Measurements from ENCODE around the gene S100A1.
"Not testable (repeated sequence)": the region's sequence is repeated elsewhere in the genome, so short reads cannot be mapped to it uniquely, and the experiment has no call there.

The S100A1 gene

DNA sequence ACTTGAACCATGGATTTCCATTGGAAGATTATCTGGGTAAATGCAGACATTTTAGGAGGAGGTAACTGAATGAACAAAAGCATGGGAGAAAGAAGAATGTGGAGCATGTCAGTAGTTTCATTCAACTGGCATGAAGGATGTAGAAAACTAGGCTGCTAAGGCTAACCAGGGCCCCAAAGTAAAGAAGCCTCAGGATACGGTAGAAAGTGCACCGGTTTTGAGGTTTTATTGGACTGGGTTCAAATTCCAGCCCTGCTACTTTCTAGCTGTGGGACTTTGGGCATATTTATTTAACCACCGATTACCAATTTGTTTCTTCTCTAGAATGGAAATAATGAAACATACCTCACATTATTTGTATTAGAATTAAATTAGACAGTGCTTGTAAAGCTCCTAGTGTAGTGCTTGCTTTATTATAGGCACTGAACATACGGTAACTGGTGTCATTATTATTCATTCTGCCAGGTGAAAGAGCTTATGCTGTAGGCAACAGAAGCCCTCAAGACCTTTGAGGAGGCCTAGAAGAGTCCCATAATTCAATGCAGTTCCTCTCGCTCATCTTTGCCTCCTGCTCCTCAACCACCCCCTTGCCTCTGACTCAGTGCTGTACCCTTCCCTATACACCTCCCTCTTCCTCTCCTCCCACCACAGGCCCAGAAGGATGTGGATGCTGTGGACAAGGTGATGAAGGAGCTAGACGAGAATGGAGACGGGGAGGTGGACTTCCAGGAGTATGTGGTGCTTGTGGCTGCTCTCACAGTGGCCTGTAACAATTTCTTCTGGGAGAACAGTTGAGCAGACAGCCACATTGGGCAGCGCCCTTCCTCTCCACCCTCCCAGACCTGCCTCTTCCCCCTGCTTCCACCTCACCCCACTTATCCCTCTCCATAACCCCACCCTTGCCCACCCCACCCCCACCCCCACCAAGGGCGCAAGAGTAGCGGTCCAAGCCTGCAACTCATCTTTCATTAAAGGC lies 3.1 kb downstream of the S100A1 start:
- no peak for DNase-seq

- no peak for DNase-seq
Observed at GRCh38 chr1:153633161-153633753, 5.0 kb downstream of the S100A1 start.

- DNase-seq, result peak; percentile 94
Observed at GRCh38 chr1:153633754-153634665, 5.8 kb downstream of the S100A1 start, which contains the start of gene CHTOP. CHTOP (plus strand) TSS chr1:153634066; CDS start chr1:153636589, 2,523 bp downstream.

DNA sequence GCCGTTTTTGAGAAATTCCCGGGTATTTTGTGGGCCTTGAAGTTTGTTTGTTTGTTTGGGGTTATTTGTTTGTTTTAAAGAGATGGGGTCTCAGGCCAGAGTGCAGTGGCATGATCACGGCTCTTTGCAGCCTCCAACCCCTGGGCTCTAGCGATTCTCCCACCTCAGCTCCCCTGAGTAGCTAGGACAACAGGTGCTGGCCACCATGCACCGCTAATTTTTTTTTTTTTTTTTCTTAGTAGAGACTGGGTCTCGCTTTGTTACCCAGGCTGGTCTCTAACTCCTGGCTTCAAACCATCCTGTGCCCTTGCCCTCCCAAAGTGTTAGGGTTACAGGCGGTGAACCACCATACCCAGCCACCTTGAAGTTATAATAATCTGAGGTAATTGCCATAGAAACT lies 7.6 kb downstream of the S100A1 start:
- DNase-seq, result no peak

GRCh38 chr1:153636312-153636711 lies 8.1 kb downstream of the S100A1 start:
- no peak for DNase-seq

DNA sequence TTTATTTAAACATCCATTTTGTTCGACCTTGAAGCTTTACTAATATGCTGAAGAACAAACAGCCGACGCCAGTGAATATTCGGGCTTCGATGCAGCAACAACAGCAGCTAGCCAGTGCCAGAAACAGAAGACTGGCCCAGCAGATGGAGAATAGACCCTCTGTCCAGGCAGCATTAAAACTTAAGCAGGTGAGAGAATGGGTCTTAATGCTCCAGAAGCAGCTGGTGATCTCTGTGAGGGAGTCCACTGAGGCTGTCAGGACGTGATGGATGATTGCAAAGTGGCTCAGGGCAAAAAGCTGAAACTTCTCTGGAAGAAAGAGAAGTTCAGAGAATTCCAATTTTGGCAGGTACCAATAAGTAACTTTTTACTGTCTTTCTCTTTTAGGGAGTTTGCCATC lies 10.0 kb downstream of the S100A1 start:
- no peak for DNase-seq

DNA sequence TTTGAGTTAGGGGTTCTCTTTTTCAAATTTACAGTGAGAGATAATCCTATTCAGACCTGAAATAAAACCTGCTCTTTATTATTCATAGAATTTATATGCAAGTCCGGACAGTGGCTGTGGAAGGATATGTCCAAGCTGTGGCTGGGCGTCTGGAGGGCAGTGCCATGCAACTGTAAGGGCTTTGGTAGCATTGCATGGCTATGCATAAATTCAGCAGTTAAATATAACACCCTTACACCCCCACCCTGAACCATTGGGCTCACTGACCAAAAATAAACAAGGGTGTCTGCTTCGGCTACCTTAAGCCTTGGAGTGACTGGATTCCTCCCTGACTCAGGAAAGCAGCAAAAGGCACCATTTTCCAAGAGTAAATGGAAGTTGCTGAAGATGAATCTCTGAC lies 11.0 kb downstream of the S100A1 start:
- DNase-seq, result no peak

GRCh38 chr1:153640213-153640612 lies 12.0 kb downstream of the S100A1 start:
- DNase-seq, result not testable (repeated sequence)

DNA sequence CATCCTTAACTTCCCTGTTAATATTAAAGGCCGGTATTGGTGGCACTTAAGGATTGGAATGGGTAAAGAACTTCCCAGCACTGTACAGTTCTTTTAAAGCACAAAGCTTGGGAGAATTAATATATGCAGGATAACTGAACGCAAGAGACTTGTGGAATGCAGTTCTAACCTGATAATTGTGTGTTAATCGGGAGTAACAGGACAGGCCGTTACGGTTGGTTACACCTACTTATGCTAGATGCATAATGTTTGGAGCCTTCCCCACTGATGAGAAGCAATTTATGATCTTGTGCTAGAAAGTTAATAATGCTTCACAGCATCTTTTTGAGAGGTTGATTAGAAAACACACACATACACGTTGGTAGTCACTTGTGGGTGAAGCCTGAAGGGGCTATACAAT lies 12.6 kb downstream of the S100A1 start:
- DNase-seq, result no peak

GRCh38 chr1:153642161-153642560 lies 13.9 kb downstream of the S100A1 start:
- no peak for DNase-seq

DNA sequence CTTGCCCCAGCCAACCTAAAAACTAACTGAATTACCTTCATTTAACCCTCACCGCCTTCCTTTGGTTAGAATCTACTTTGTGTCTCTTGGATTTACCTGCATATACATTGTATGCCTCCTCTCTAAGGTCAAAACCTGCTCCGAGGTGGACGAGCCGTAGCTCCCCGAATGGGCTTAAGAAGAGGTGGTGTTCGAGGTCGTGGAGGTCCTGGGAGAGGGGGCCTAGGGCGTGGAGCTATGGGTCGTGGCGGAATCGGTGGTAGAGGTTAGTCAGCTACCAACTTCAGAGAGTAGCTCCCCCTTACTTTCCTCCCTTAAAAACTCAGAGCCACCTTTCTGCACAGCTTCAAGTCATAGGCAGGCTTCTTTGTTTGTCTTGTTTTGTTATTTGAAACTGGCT lies 14.9 kb downstream of the S100A1 start:
- no peak for DNase-seq

GRCh38 chr1:153643816-153644215 lies 15.6 kb downstream of the S100A1 start:
- no peak for DNase-seq

GRCh38 chr1:153646672-153647345 lies 18.6 kb downstream of the S100A1 start:
- DNase-seq, result no peak

- DNase-seq, result no peak
Observed at GRCh38 chr1:153647346-153647714, 19.1 kb downstream of the S100A1 start.

- no peak for DNase-seq
Observed at GRCh38 chr1:153648000-153648643, 19.9 kb downstream of the S100A1 start.

DNA sequence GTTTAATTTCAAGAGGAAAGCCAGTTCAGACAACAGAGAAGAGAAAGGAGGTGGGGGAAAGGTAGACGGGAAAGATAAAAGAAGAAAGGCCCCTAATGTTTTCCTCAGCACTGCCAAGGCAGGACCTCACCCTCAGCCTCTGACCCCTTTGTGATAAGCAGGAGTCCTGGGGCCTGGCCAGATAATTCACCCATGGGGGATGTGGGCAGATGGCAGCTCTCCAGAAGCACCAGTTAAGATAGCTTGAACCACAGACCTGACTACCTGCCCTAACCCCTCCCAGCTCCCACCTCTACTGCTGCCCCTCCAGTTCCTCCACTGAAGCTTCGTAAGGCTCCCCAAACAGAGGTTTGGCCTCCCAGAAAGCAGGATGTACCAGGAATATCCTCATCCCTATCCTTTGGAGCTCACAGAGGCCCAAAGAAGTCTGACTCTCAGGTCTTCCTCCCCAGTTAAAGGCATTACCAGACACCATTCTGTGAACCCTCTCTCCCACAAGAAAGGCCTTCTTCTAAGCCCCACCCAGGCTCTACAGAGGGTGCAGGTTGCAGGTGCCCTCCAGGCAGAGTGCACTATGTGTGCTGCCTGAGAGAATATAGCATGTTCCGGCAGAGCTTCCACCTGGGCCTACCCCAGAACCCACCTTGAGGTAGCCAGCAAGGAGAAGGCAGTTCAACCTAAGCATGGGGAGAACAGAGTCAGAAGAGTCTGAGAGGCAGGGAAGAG lies 21.1 kb downstream of the S100A1 start:
- peak; percentile 55 for DNase-seq

- peak; percentile 34 for DNase-seq
Observed at GRCh38 chr1:153649863-153650235, 21.6 kb downstream of the S100A1 start.

DNA sequence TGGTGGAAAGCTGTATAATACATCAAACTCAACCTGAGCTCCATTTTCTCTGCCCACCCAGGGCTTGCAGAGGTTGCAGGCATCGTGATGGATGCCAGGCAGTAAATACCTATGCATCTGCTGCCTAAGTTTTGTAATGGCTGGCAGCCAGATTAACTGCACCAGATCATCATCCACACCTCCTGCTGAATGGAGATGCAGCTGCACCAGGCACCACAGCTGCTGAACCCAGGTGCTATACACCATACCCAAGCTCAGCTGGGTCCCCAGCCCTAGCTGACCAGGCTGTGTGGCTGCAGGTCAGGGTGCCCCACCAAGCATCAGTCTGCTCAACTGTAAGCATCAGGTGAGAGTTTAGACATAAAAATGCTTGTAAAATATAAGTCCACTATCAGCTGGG lies 23.5 kb downstream of the S100A1 start:
- no peak for DNase-seq

- DNase-seq, result no peak
Observed at GRCh38 chr1:153652805-153653500, 24.7 kb downstream of the S100A1 start.

- no peak for DNase-seq
Observed at GRCh38 chr1:153655333-153655732, 27.1 kb downstream of the S100A1 start.

All from CD4-positive, alpha-beta T cell treated with Interleukin-17A for 4 hours (primary cell).